ENCODE results near the gene ZNF397.

The ZNF397 gene

GRCh38 chr18:35248429-35248828 lies 7.6 kb downstream of the ZNF397 start:
- TF ChIP-seq, protein P1, sequence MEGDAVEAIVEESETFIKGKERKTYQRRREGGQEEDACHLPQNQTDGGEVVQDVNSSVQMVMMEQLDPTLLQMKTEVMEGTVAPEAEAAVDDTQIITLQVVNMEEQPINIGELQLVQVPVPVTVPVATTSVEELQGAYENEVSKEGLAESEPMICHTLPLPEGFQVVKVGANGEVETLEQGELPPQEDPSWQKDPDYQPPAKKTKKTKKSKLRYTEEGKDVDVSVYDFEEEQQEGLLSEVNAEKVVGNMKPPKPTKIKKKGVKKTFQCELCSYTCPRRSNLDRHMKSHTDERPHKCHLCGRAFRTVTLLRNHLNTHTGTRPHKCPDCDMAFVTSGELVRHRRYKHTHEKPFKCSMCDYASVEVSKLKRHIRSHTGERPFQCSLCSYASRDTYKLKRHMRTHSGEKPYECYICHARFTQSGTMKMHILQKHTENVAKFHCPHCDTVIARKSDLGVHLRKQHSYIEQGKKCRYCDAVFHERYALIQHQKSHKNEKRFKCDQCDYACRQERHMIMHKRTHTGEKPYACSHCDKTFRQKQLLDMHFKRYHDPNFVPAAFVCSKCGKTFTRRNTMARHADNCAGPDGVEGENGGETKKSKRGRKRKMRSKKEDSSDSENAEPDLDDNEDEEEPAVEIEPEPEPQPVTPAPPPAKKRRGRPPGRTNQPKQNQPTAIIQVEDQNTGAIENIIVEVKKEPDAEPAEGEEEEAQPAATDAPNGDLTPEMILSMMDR (IDR thresholded peaks at IDR 0.05), result no peak

DNA sequence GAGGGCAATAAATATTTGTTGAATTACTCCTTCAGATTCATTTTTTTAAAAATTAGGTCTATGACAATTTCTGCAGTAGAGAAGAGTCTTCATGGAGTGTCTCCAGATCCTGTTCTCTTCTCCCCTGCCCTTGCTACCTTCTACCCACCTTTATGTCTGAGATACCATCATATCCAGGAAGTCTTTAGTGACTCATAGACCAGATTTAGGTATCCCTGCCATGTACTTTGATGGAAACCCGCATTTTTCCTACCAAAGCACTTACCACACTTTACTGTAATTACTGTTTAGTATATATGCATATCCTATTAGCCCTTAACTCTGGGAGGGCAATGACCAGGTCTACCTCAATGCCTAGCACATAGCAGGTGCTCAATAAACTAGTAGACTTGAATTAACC lies 11.6 kb downstream of the ZNF397 start:
- TF ChIP-seq, protein P1 (IDR thresholded peaks at IDR 0.05), result no peak

GRCh38 chr18:35253655-35254287 lies 12.9 kb downstream of the ZNF397 start:
- TF ChIP-seq, protein P1 (IDR thresholded peaks at IDR 0.05), result no peak

GRCh38 chr18:35256947-35257346 lies 16.1 kb downstream of the ZNF397 start:
- TF ChIP-seq, protein P1 (IDR thresholded peaks at IDR 0.05), result no peak

- TF ChIP-seq, protein P1 (IDR thresholded peaks at IDR 0.05), result no peak
Measured at GRCh38 chr18:35264409-35264808, 23.6 kb downstream of the ZNF397 start.

DNA sequence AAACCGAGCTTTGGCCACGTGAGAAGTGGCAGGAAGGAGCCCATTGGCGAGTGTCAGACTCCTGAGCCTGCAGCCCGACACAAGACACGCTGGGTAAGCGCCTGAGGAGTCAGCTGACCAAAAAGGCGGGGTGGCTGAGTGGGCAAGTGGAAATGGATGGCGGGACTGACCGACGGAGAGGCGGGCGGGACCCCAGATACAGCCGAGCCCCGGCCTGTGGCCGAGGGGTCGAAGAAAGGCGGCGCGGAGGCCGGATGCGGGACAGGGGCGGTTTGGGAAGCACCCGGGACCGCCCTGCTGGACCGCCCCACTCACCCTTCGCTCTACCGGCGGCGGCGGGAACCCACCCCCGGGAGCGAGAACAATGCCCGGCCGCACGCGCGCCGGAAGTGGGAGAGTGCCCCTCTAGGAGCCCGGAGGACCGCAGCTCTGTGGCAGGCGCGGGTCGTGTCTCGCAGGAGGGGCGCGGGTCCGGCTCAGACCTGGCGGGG lies 26.4 kb downstream of the ZNF397 start:
- TF ChIP-seq, protein P1 (IDR thresholded peaks at IDR 0.05), result no peak

GRCh38 chr18:35267809-35268208 lies 27.0 kb downstream of the ZNF397 start:
- TF ChIP-seq, protein P1 (IDR thresholded peaks at IDR 0.05), result no peak

DNA sequence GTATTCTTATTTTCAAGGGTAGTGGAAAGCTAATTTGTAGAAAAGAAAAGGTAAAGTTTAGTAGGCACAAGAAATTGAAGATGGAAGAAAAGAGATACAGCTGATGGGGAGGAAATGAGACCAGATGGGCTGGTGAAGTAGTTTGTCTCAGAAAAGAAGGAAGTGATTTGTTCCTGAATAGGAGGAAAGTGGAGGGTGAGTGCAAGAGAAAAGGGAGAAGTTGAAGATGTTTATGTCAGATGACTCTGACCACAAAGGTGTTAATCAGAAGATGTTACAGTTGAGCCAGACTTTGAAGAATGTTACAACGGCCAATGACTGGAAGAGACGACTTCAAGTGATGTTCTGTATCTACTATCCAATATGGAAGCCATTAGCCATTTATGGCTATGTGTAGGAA lies 28.0 kb downstream of the ZNF397 start:
- TF ChIP-seq, protein P1 (IDR thresholded peaks at IDR 0.05), result no peak

All from LNCAP (cell line).